NT2/D1 (cell line): Measurements from ENCODE around the gene DAO.

Experiments used
- SUZ12 ChIP-seq: IDR thresholded peaks from 2 replicates; pipeline ENCODE4 v1.6.1; 2011; ENCODE audit not compliant: insufficient read length, insufficient read depth; ENCODE audit errors: extremely low read depth
- YY1 ChIP-seq: IDR thresholded peaks from 2 replicates; pipeline ENCODE4 v1.6.1; 2011; ENCODE audit not compliant: insufficient read length, insufficient read depth

- TF ChIP-seq SUZ12 = no peak
- no peak for TF ChIP-seq YY1
These were observed 2.1 kb downstream of the DAO start for GRCh38 chr12:108881953-108882352.
